PC-3 (cell line): Measurements from ENCODE around the gene ISG20L2. TPM values are rescaled to one million over a fixed set of nuclear protein-coding genes. Genes with fewer than 3 reads are reported as not detected.
A peak's percentile ranks its signal among the peaks of the same experiment; 100 is the strongest.

Experiments used
- ATAC-seq: fragments of 200-7000 bp; cut with Tn5 transposase; 2 replicates; pipeline ENCODE4 v1.9.1; 2020; ENCODE audit warnings: mild to moderate bottlenecking, moderate library complexity
- BruUV-seq: library from RNA; stranded (reverse); fragments of 400-500 nt; replicated peaks from 2 replicates; lab custom pipeline; 2021; lab: Mats Ljungman, UMichigan
- CTCF ChIA-PET: fragments of 300-600 bp; sonication (Branson Sonifier 250); formaldehyde crosslinking; loops from one replicate; lab custom pipeline; 2022; ENCODE audit warnings: antibody characterized with exemption; lab: Charles Lee
- POLR2A ChIA-PET: fragments of 300-600 bp; sonication (Branson Sonifier 250); formaldehyde crosslinking; loops from one replicate; lab custom pipeline; 2022; ENCODE audit warnings: antibody characterized with exemption; ENCODE audit not compliant: unreplicated experiment; lab: Charles Lee
- DNase-seq: peaks from one replicate; pipeline ENCODE4 v3.0.0-alpha.2; 2015
- H2AFZ ChIP-seq: fragments of 300-600 bp; sonication (generic); 2 replicates; pipeline ENCODE4 v1.6.0; 2016; ENCODE audit warnings: antibody characterized with exemption, low read length
- H3F3A ChIP-seq: fragments of 300-600 bp; sonication (generic); one replicate; pipeline ENCODE4 v1.6.0; 2017; ENCODE audit warnings: antibody characterized with exemption, low read length, control low read depth, mild to moderate bottlenecking; ENCODE audit not compliant: unreplicated experiment
- H3K27ac ChIP-seq: fragments of 300-600 bp; sonication (generic); 2 replicates; pipeline ENCODE4 v1.5.1; 2016; ENCODE audit warnings: mild to moderate bottlenecking, low read length
- H3K27me3 ChIP-seq: fragments of 300-600 bp; sonication (generic); 2 replicates; pipeline ENCODE4 v1.6.1; 2016; ENCODE audit warnings: low read length, mixed read lengths
- H3K36me3 ChIP-seq: fragments of 300-600 bp; sonication (generic); 2 replicates; pipeline ENCODE4 v1.6.1; 2016; ENCODE audit warnings: low read depth, mixed run types, low read length, mixed read lengths
- H3K4me1 ChIP-seq: fragments of 300-600 bp; sonication (generic); 2 replicates; pipeline ENCODE4 v1.5.1; 2016; ENCODE audit warnings: low read length; ENCODE audit not compliant: insufficient read depth
- H3K4me2 ChIP-seq: fragments of 300-600 bp; sonication (generic); 2 replicates; pipeline ENCODE4 v1.6.0; 2016; ENCODE audit warnings: low read length
- H3K4me3 ChIP-seq: fragments of 300-600 bp; sonication (generic); 2 replicates; pipeline ENCODE4 v1.5.1; 2016; ENCODE audit warnings: mild to moderate bottlenecking, low read length, mixed read lengths
- H3K79me2 ChIP-seq: fragments of 300-600 bp; sonication (generic); 2 replicates; pipeline ENCODE4 v1.6.1; 2017; ENCODE audit warnings: low read length, mixed read lengths
- H3K9ac ChIP-seq: fragments of 300-600 bp; sonication (generic); 2 replicates; pipeline ENCODE4 v1.6.0; 2016; ENCODE audit warnings: mild to moderate bottlenecking, low read length
- H3K9me2 ChIP-seq: fragments of 300-600 bp; sonication (generic); replicated peaks from 2 replicates; pipeline ENCODE4 v1.6.1; 2016; ENCODE audit warnings: mixed run types, low read length, mixed read lengths
- H3K9me3 ChIP-seq: fragments of 300-600 bp; sonication (generic); 2 replicates; pipeline ENCODE4 v1.6.1; 2016; ENCODE audit warnings: low read length, mixed read lengths
- H4K20me1 ChIP-seq: fragments of 300-600 bp; sonication (generic); 2 replicates; pipeline ENCODE4 v1.6.1; 2016; ENCODE audit warnings: low read length, mixed read lengths
- CTCF ChIP-seq: fragments of 300-600 bp; sonication (generic); conservative IDR thresholded peaks from 2 replicates; pipeline ENCODE4 v1.5.1; 2017; ENCODE audit warnings: antibody characterized with exemption, low read depth, mild to moderate bottlenecking, low read length
- EZH2 ChIP-seq: fragments of 300-600 bp; sonication (generic); IDR thresholded peaks from one replicate; pipeline ENCODE4 v1.6.1; 2017; ENCODE audit warnings: antibody characterized with exemption, mild to moderate bottlenecking, low read length; ENCODE audit not compliant: unreplicated experiment
- EZH2phosphoT487 ChIP-seq: fragments of 300-600 bp; sonication (generic); IDR thresholded peaks from 2 replicates; pipeline ENCODE4 v1.6.1; 2018; ENCODE audit warnings: mild to moderate bottlenecking, antibody characterized with exemption, low read length, borderline replicate concordance
- intact Hi-C: fragments of 100-400 bp; cut with micrococcal nuclease; formaldehyde crosslinking; loops from 2 replicates; pipeline ENCODE4 v1.9.0; 2023
- total RNA-seq: library from RNA; depleted of rRNA; stranded (reverse); fragments of >200 nt; gene quantifications from 2 replicates; pipeline ENCODE4 v1.2.3, GENCODE V29; 2014

Gene ISG20L2
- total RNA-seq, 1 experiment from 2014 or later: 39.2 TPM

- DNase-seq (no peak), ATAC-seq (no peak)
- ChIA-PET CTCF (interaction anchor here (0.5 to 1.5 kb wide), 2 partner anchors 22 to 71 kb away, joined by 7 to 9 read pairs; no protein-coding TSS in a partner anchor), POLR2A (interaction anchor here (0.6 to 0.9 kb wide), 2 partner anchors 20 to 220 kb away, joined by 3 to 5 read pairs; partner anchors contain the start of gene PRCC)
- Histone ChIP-seq H3K27me3 (no peaks in the 10 kb centered on the region), H4K20me1 (0 out of 2 replicates have a peak, but pooled peaks cover 5% of the 10 kb centered on the region), H3K9me3 (no peaks in the 10 kb centered on the region), H3F3A (peaks cover 11% of the 10 kb centered on the region), H3K27ac (peak overlapping the region; percentile 99), H3K36me3 (peaks cover 31% of the 10 kb centered on the region; the same call in 1 of the 2 replicates), H2AFZ (0 out of 2 replicates have a peak overlapping the region, but pooled peaks have one; percentile 6), H3K9me2 (no peaks in the 10 kb centered on the region), H3K4me2 (peak overlapping the region; percentile 96), H3K9ac (peak overlapping the region; percentile 99), H3K4me3 (peak overlapping the region; percentile 86), H3K4me1 (peaks cover 55% of the 10 kb centered on the region), H3K79me2 (peaks cover 85% of the 10 kb centered on the region)
- TF ChIP-seq CTCF (no peak), EZH2 (no peak), EZH2phosphoT487 (no peak)
- BruUV-seq: no TSS peak
- intact Hi-C loops: no loop called here
Observed at GRCh38 chr1:156747742-156748669, 19.4 kb upstream of the ISG20L2 start.

DNA sequence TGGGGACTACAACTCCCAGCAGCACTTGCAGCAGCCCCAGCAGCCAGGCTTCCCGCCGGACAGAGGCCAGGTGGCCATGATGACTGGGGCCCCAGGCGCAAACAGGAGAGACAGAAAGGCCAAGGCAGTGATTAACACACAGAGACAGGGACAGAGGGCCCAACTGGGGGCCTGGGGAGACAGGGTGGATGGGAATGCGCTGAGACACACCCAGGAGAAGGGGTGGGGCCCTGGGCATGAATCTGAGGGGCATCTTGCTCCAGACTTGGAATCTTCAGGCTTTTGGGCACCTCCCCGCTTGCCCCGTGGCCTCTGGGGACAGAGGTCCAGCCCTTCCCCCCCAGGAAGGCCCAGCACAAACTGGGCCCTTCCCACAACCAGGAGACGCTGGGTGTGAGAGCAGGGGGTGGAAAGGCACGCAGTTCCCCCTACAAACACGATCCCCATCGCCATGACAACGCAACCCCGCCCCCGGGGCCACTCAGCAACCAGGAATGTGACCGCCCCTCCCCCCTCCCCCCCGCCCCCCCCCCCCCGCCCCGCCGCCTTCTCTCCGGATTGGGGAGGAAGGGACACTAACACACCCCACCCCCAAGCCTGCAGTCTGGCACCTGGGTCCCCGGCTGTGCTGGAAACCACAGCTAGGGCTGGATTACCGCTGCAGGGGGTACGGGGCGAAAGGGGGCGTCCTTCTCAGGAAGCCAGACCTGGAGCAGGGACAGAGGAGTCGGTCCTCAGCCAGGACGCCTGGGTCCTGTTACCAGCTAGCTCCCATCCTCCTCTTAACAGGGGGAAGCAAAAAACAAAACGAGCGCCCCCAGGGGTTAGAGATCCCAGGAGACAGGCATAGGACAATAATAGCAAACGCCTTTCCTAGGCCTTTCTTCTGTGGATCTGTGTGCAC lies 18.4 kb upstream of the ISG20L2 start:
- peaks cover 40% of the 10 kb centered on the region; the same call in 1 of the 2 replicates for H3K36me3 ChIP-seq
- TF ChIP-seq EZH2: no peak
- TF ChIP-seq EZH2phosphoT487: no peak
- peak; percentile 56 for TF ChIP-seq CTCF
- peak overlapping the region; percentile 99 for H3K9ac ChIP-seq
- ChIA-PET POLR2A (interaction anchor here (0.6 to 0.9 kb wide), 2 partner anchors 21 to 221 kb away, joined by 3 to 5 read pairs; partner anchors contain the start of gene PRCC), CTCF (interaction anchor here (0.5 to 1.5 kb wide), 4 partner anchors 21 to 123 kb away, joined by 3 to 9 read pairs (median 5); no protein-coding TSS in a partner anchor)
- intact Hi-C loops: no loop called here
- peaks cover 48% of the 10 kb centered on the region for H3K4me1 ChIP-seq
- 0 out of 2 replicates have a peak, but pooled peaks cover 5% of the 10 kb centered on the region for H4K20me1 ChIP-seq
- no peaks in the 10 kb centered on the region for H3K9me2 ChIP-seq
- H3K9me3 ChIP-seq: no peaks in the 10 kb centered on the region
- DNase-seq (peak; percentile 93), ATAC-seq (peak; percentile 42)
- no peaks in the 10 kb centered on the region for H3K27me3 ChIP-seq
- H2AFZ ChIP-seq: peak overlapping the region; percentile 56; the same call in 1 of the 2 replicates
- no TSS peak for BruUV-seq
- H3K27ac ChIP-seq: peak overlapping the region; percentile 99
- peaks cover 19% of the 10 kb centered on the region for H3F3A ChIP-seq
- peak overlapping the region; percentile 100 for H3K4me2 ChIP-seq
- peak overlapping the region; percentile 86 for H3K4me3 ChIP-seq
- H3K79me2 ChIP-seq: peaks cover 75% of the 10 kb centered on the region
